Measurements from ENCODE around the gene MYH13. TPM values are rescaled to one million over a fixed set of nuclear protein-coding genes. Genes with fewer than 3 reads are reported as not detected.

The MYH13 gene
- total and polyA plus RNA-seq, 9 of the 15 experiments (the other 6 are each of a cell fraction or from before 2014, with no cell fraction given): 0.01 TPM; not detected in 8

- no peak for TF ChIP-seq ZNF316 (IDR thresholded peaks at IDR 0.05)
Observed at GRCh38 chr17:10309003-10309974, 63.5 kb downstream of the MYH13 start (continued).

- intact Hi-C loops (cut with micrococcal nuclease): no loop called here
- no peak overlapping the region for H2AFZ ChIP-seq (ENCODE audit: low read depth, low read length)
- H3K4me3 ChIP-seq: no peak overlapping the region
- H3K27me3 ChIP-seq (ENCODE audit: control insufficient read depth in 2 of 2, insufficient read depth in 2 of 2, low read length in 2 of 2): no peaks in the 10 kb centered on the region
- 14% methylated on average over 4 of the region's 5 CpGs for WGBS (ENCODE audit: insufficient coverage, low coverage, missing lambda C conversion rate)
- ChIA-PET CTCF (ENCODE audit: low intra/inter-chr PET ratio) (no interaction called here), POLR2A (no interaction called here)
- DNase-seq (ENCODE audit: extremely low read depth in 1 of 4, low spot score in 3 of 4) (no peak), ATAC-seq (no peak), FAIRE-seq (no peak)
- no peaks in the 10 kb centered on the region for H3K36me3 ChIP-seq (ENCODE audit: control insufficient read depth, insufficient read depth, low read length)
- BruUV-seq (replicated peaks): no TSS peak
- in situ Hi-C loops (cut with MboI): no loop called here
- H3K9me3 ChIP-seq (replicated peaks; ENCODE audit: control insufficient read depth, insufficient read depth, low read depth, low read length): no peaks in the 10 kb centered on the region
- H3K4me1 ChIP-seq (replicated peaks in 1 of 2; ENCODE audit: control insufficient read depth in 2 of 2, insufficient read depth in 2 of 2, low read length in 2 of 2): no peaks in the 10 kb centered on the region; a peak in 1 of 5 replicates
- H3K27ac ChIP-seq (ENCODE audit: extremely low read depth, low read depth, low read length): no peak overlapping the region
- H4K20me1 ChIP-seq (replicated peaks; ENCODE audit: control insufficient read depth, insufficient read depth, low read length): no peaks in the 10 kb centered on the region
- no peak overlapping the region for H3K9ac ChIP-seq (ENCODE audit: insufficient read depth in 1 of 2, low read depth in 2 of 2, low read length in 2 of 2)
- H3K4me2 ChIP-seq (ENCODE audit: insufficient read depth, low read length): no peak overlapping the region
- H3K9me1 ChIP-seq (ENCODE audit: control insufficient read depth, insufficient read depth, low read length): no peaks in the 10 kb centered on the region
- H3K79me2 ChIP-seq (ENCODE audit: control insufficient read depth, insufficient read depth, low read length): no peaks in the 10 kb centered on the region
- no peak for TF ChIP-seq ZZZ3 (IDR thresholded peaks at IDR 0.05)
- no peak for TF ChIP-seq ELK3 (CRISPR knock-in tag; IDR thresholded peaks at IDR 0.05)
- TF ChIP-seq THAP12 (CRISPR knock-in tag; IDR thresholded peaks at IDR 0.05): no peak
- TF ChIP-seq NR0B1 (IDR thresholded peaks at IDR 0.05; ENCODE audit: partially characterized antibody): no peak
- TF ChIP-seq ZNF408 (CRISPR knock-in tag; IDR thresholded peaks at IDR 0.05; ENCODE audit: low read depth): no peak
- TF ChIP-seq BRF2 (IDR thresholded peaks at IDR 0.05; ENCODE audit: borderline replicate concordance, insufficient read depth, insufficient read length): no peak
- TF ChIP-seq MBD1 (CRISPR knock-in tag; IDR thresholded peaks at IDR 0.05): no peak
- TF ChIP-seq PHTF2 (CRISPR knock-in tag; IDR thresholded peaks at IDR 0.05): no peak
- TF ChIP-seq THRAP3 (IDR thresholded peaks at IDR 0.05; ENCODE audit: borderline replicate concordance): no peak
Observed at GRCh38 chr17:10306585-10306984, 66.2 kb downstream of the MYH13 start.
